Activated CD4-positive, alpha-beta T cell treated with anti-CD3 and anti-CD28 coated beads, Interleukin-2, amount 10 ng/mL, durations not matched to agents 7 days and 5 days (primary cell): ENCODE results near the gene SIPA1L2. TPM values are rescaled to one million over a fixed set of nuclear protein-coding genes. Genes with fewer than 3 reads are reported as not detected.
"Not testable (repeated sequence)": the region's sequence is repeated elsewhere in the genome, so short reads cannot be mapped to it uniquely, and the experiment has no call there.

Experiments
- CTCF ChIA-PET: fragments of 350-600 bp; sonication (Branson Sonifier 250); formaldehyde crosslinking; loops from one replicate; lab custom pipeline; 2021; ENCODE audit warnings: antibody characterized with exemption; lab: Charles Lee
- POLR2A ChIA-PET: fragments of 350-600 bp; sonication (Branson Sonifier 250); formaldehyde crosslinking; loops from one replicate; lab custom pipeline; 2021; ENCODE audit warnings: antibody characterized with exemption; lab: Charles Lee
- DNase-seq: peaks from one replicate; pipeline ENCODE4 v3.0.0-alpha.2; 2020
- H3K27ac Mint-ChIP-seq: one replicate; pipeline ENCODE4 v1.8.0; 2021; ENCODE audit warnings: mild to moderate bottlenecking, moderate library complexity, mixed read lengths
- H3K27me3 Mint-ChIP-seq: one replicate; pipeline ENCODE4 v1.8.0; 2021; ENCODE audit warnings: mixed read lengths
- H3K36me3 Mint-ChIP-seq: one replicate; pipeline ENCODE4 v1.8.0; 2021; ENCODE audit warnings: low read depth, mixed read lengths
- H3K4me1 Mint-ChIP-seq: one replicate; pipeline ENCODE4 v1.8.0; 2021; ENCODE audit warnings: mixed read lengths
- H3K4me3 Mint-ChIP-seq: one replicate; pipeline ENCODE4 v1.8.0; 2021; ENCODE audit warnings: mild to moderate bottlenecking, moderate library complexity, mixed read lengths
- H3K9me3 Mint-ChIP-seq: one replicate; pipeline ENCODE4 v1.8.0; 2021; ENCODE audit warnings: mixed read lengths
- total RNA-seq, 2 experiments: library from RNA; stranded (reverse); gene quantifications; one replicate each; pipeline ENCODE4 v1.2.3, GENCODE V29; 2021

The SIPA1L2 gene
- total RNA-seq, 2 experiments from 2014 or later, result 0.62 to 0.77 TPM

DNA sequence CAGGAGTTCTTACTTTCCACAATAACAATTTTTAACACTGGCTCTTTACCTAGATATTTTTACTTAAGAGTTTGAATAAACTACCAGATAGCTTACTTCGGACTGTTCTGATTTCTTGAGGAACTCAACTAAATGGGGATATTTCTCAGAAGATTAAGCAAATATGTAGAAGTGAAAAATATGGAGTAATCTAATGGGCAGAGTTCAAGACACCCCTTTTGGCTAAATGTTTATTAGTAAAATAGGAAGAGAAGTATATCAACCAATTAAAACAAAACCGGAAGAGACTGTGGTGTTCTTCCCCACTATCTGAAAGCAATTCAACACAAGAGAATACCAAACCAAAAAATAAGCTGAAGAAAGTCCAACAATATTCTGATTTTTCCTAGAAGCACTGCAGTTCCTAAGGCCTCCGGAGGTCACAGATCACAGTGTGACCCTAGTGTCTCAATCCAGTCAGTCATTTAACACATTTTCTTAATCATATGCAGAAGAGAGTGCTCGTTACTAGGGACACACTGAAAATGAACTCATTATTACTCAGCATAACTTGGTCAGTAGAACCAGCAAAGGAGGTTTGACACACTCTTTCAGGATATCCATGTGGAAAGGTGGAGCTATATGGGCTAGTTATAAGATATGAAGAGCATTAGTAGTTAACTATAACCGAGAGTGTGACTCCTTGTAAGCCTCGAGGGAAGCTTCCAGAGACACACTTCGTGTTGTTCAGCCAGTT is 5.2 kb downstream of the SIPA1L2 start:
- peaks cover 21% of the 10 kb centered on the region for H3K4me1 Mint-ChIP-seq
- H3K9me3 Mint-ChIP-seq, result no peaks in the 10 kb centered on the region
- ChIA-PET POLR2A (no interaction called here), CTCF (no interaction called here)
- no peak for DNase-seq
- H3K36me3 Mint-ChIP-seq, result no peaks in the 10 kb centered on the region
- H3K27me3 Mint-ChIP-seq, result peaks cover 18% of the 10 kb centered on the region
- no peak overlapping the region for H3K4me3 Mint-ChIP-seq
- no peak overlapping the region for H3K27ac Mint-ChIP-seq

DNA sequence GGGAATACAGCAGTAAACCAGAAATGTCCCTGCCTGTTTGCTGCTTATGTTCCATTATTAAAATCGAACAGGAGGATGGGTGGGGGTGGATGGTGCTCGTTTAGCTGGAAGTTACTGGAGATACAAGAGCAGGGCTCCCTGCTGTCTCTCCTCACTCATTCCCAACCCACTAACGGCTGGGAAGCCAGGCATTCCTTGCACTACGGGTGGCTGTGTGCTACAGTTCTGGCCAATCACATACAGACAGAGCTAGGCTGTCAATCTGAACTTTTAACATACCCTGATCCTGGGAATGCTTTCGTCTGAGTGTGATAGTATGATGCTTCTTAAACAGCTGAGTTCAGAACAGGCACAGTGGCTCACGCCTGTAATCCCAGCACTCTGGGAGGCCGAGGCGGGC is 7.0 kb downstream of the SIPA1L2 start:
- POLR2A ChIA-PET, result no interaction called here
- H3K4me1 Mint-ChIP-seq, result peaks cover 11% of the 10 kb centered on the region
- H3K9me3 Mint-ChIP-seq, result no peaks in the 10 kb centered on the region
- no peak overlapping the region for H3K4me3 Mint-ChIP-seq
- no peak overlapping the region for H3K27ac Mint-ChIP-seq
- CTCF ChIA-PET, result no interaction called here
- no peaks in the 10 kb centered on the region for H3K36me3 Mint-ChIP-seq
- H3K27me3 Mint-ChIP-seq, result peaks cover 3% of the 10 kb centered on the region
- DNase-seq, result no peak

DNA sequence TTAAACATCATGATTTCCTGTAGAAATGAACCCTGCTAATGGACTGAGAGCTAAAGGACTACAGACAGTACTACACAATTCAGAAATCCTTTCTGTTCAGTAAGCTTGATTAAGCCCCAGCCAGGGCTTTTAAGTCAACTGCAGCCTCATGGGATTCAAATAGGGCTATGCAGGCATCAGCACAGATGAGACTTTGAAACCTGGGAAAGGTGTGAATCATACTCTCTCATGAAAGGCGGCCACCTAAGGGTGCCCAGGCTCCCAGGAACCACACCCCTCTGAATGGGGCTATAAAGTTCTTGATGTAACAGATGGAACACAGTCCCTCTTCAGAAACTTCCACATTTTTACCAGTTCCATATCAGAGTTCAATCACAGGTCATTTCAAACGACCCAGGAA is 7.6 kb downstream of the SIPA1L2 start:
- Mint-ChIP-seq H3K27me3 (no peaks in the 10 kb centered on the region), H3K4me3 (no peak overlapping the region), H3K27ac (no peak overlapping the region), H3K4me1 (peaks cover 6% of the 10 kb centered on the region), H3K36me3 (no peaks in the 10 kb centered on the region), H3K9me3 (no peaks in the 10 kb centered on the region)
- ChIA-PET POLR2A (no interaction called here), CTCF (no interaction called here)
- DNase-seq, result no peak

DNA sequence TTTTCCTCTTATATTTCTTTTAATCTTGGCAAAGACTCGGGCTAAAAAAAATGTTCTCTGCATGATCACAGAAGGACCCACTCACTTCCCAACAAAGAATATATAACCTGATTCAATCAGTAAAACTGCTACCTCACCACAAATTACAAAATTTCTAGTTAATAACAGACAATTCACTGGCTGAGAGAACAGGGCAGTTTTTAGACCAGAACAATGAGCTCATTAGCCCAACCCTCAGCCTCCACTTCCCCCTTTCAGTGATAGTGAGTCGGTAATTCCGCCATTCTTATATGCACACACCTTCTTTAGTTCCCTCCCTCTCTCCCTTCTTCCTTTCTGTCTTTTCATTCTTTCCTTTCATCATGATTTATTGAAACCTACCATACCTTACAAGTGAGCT is 8.9 kb downstream of the SIPA1L2 start:
- ChIA-PET CTCF (no interaction called here), POLR2A (no interaction called here)
- H3K36me3 Mint-ChIP-seq, result no peaks in the 10 kb centered on the region
- no peaks in the 10 kb centered on the region for H3K9me3 Mint-ChIP-seq
- H3K4me3 Mint-ChIP-seq, result no peak overlapping the region
- H3K4me1 Mint-ChIP-seq, result no peaks in the 10 kb centered on the region
- H3K27ac Mint-ChIP-seq, result no peak overlapping the region
- no peaks in the 10 kb centered on the region for H3K27me3 Mint-ChIP-seq
- DNase-seq, result no peak

DNA sequence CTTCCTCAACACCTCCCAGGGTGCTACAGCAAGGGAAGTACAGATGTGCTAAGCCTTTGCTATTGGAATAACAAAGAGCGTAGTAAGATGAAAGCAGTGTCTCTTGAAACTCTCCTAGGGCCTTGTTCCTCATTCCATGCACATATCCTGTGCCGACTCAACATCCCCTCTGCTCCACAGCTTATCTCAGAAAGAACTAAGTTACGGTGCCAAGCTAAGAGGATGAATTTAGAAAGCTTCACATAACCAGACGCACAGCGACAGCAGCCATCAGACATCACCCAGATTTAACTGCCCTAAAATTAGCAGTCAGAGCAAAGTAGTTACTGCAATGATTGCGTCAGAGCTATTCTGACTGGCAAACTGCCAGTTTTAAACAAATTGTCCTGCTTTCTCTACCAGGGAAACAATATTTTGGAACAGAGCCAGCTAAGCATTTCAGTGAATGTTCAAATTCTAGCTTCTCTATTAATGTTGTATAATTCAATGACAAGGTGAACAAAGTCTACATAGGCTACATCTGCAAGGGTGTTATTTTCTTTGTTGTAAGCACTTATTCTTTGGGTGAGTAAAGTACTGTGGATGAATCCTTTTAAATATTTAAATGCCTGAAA is 9.5 kb downstream of the SIPA1L2 start:
- CTCF ChIA-PET, result no interaction called here
- no peaks in the 10 kb centered on the region for H3K27me3 Mint-ChIP-seq
- no peak overlapping the region for H3K27ac Mint-ChIP-seq
- no peaks in the 10 kb centered on the region for H3K9me3 Mint-ChIP-seq
- DNase-seq, result no peak
- no peaks in the 10 kb centered on the region for H3K36me3 Mint-ChIP-seq
- POLR2A ChIA-PET, result no interaction called here
- H3K4me1 Mint-ChIP-seq, result no peaks in the 10 kb centered on the region
- no peak overlapping the region for H3K4me3 Mint-ChIP-seq

DNA sequence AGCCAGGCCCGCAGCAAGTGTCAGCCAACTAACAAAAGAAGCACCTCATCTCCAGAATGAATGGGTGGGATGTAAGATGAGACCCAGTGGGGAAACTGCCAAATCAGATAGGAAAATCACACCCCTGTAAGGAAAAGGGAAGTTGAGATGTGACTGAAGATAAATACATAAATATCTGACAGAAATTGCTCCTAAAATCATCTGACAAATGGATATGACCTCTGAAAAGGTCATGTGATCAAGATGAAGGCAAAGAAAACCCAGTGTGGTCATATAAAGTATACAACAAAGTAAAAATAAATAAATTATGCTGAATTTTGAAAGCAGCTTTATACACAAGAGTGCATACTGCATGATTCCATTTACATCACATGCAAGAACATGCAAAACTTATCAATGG is 12.7 kb downstream of the SIPA1L2 start:
- ChIA-PET POLR2A (no interaction called here), CTCF (interaction anchor here (0.7 kb wide), 1 partner anchor 751 kb away, joined by 3 read pairs; no protein-coding TSS in a partner anchor)
- peaks cover 1% of the 10 kb centered on the region for H3K27me3 Mint-ChIP-seq
- no peak for DNase-seq
- peaks cover 12% of the 10 kb centered on the region for H3K4me1 Mint-ChIP-seq
- no peaks in the 10 kb centered on the region for H3K9me3 Mint-ChIP-seq
- H3K36me3 Mint-ChIP-seq, result no peaks in the 10 kb centered on the region
- H3K4me3 Mint-ChIP-seq, result no peak overlapping the region
- H3K27ac Mint-ChIP-seq, result no peak overlapping the region

DNA sequence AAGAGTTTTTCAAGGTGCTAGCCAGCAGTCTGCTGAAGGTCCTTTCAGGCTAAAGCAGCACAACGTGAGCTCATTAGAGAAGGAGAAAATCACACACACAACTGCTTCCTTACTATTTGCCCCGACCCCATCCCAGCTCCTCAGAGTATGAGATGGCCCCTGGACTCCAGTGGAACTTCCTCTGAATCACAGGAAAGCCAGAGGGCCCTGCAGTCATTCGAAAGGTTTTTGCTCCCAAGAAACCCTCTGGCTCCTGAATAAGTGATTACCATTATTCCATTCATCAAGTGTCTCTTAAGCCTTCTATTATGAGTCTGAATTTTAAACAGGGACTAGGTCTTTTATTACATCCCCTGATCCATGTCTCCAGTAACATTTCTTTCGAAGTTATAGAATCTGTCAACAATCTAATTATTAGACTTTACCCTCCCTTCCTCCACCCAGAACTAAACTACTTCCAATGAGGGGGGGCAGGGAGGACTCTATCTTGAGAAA is 14.6 kb downstream of the SIPA1L2 start:
- DNase-seq, result no peak
- Mint-ChIP-seq H3K4me3 (no peak overlapping the region), H3K4me1 (peaks cover 12% of the 10 kb centered on the region), H3K27me3 (peaks cover 1% of the 10 kb centered on the region), H3K27ac (no peak overlapping the region), H3K36me3 (no peaks in the 10 kb centered on the region), H3K9me3 (no peaks in the 10 kb centered on the region)
- ChIA-PET CTCF (interaction anchor here (1.2 to 1.5 kb wide), 3 partner anchors 12 to 38 kb away, joined by 3 to 4 read pairs (median 3); no protein-coding TSS in a partner anchor), POLR2A (interaction anchor here (0.7 kb wide), 1 partner anchor 257 kb away, joined by 3 read pairs; no protein-coding TSS in a partner anchor)

DNA sequence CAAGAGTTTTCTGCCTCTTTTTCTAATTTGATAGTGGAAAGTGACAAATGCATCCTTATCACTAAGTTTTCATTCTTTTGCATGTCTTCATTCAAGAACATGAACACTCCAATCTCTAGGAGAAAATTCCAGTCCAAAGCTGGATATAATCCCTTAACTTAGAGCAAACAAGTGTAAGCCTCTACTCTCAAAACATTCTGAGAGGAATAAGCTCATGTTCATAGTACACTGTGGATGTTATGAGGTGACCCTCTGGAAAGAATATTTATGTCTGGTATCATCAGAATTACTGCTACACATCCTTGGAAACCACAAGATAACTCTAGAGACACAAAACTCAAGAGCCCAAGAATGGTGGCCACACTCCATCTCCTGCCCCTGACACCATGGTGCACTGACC is 15.1 kb downstream of the SIPA1L2 start:
- Mint-ChIP-seq H3K27ac (no peak overlapping the region), H3K36me3 (no peaks in the 10 kb centered on the region), H3K4me1 (peaks cover 12% of the 10 kb centered on the region), H3K9me3 (no peaks in the 10 kb centered on the region), H3K4me3 (no peak overlapping the region), H3K27me3 (peaks cover 1% of the 10 kb centered on the region)
- ChIA-PET POLR2A (interaction anchor here (0.7 kb wide), 1 partner anchor 256 kb away, joined by 3 read pairs; no protein-coding TSS in a partner anchor), CTCF (interaction anchor here (1.5 kb wide), 1 partner anchor 13 kb away, joined by 4 read pairs; no protein-coding TSS in a partner anchor)
- DNase-seq, result no peak

DNA sequence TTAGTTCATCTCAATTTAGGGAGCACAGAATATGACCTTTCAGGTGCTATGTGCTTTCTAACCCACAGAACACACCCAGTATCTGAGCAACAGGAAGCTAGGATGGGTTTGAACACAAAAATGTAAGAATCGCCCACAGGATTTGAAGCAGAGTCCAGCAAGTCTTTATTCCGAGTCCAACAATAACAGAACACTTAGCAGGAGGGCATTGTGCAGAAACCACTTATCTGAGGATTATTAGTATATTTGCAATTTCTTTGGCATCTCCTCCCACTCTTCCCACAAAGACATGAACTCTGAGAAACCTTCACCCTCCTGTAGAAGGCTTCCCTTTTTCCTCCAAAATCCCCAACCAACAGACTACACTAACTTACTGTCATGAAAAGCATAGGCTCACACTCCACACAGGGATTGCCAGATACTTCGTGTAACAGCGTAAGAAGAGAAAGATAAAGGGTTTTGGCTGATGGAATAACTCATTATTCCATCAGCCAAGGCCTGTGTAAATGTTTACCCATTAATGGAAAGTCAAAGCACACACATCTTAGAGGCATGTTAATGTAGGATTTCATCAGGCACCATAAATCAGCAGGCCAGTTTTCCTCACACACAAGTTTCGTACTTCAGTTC is 16.1 kb downstream of the SIPA1L2 start:
- no peak for DNase-seq
- no peak overlapping the region for H3K27ac Mint-ChIP-seq
- ChIA-PET POLR2A (no interaction called here), CTCF (no interaction called here)
- H3K9me3 Mint-ChIP-seq, result no peaks in the 10 kb centered on the region
- H3K27me3 Mint-ChIP-seq, result peaks cover 1% of the 10 kb centered on the region
- H3K4me3 Mint-ChIP-seq, result no peak overlapping the region
- no peaks in the 10 kb centered on the region for H3K36me3 Mint-ChIP-seq
- peaks cover 12% of the 10 kb centered on the region for H3K4me1 Mint-ChIP-seq

DNA sequence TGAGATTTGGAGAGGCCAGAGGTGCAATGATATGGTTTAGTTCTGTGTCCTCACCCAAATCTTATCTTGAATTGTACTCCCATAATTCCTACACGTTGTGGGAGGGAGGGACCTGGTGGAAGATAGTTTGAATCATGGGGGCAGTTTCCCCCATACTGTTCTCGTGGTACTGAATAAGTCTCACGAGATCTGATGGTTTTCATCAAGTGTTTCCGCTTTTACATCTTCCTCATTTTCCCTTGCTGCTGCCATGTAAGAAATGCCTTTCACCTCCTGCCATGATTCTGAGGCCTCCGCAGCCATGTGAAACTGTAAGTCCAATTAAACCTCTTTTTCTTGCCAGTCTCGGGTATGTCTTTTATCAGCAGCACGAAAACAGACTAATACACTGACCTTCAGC is 17.1 kb downstream of the SIPA1L2 start:
- H3K4me3 Mint-ChIP-seq, H3K9me3 Mint-ChIP-seq, H3K27ac Mint-ChIP-seq, H3K36me3 Mint-ChIP-seq, POLR2A ChIA-PET, H3K27me3 Mint-ChIP-seq, DNase-seq: not testable (repeated sequence)
- CTCF ChIA-PET, result interaction anchor here (0.8 to 1.2 kb wide), 2 partner anchors 14 to 52 kb away, joined by 3 to 4 read pairs; no protein-coding TSS in a partner anchor
- H3K4me1 Mint-ChIP-seq, result peaks cover 16% of the 10 kb centered on the region

DNA sequence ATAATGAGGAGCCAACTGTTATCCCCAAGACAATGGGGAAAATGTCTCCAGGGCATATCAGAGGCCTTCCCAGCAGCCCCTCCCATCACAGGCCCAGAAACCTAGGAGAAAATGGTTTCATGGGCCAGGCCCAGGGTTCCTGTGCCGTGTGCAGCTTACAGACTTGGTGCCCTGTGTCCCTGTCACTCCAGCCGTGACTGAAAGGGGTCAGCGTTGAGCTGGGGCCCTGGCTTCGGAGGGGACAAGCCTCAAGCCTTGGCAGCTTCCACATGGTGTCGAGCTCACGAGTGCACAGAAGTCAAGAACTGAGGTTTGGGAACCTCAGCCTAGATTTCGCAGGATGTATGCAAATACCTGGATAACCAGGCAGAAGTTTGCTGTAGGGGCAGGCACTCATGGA is 18.1 kb downstream of the SIPA1L2 start:
- H3K27ac Mint-ChIP-seq, result no peak overlapping the region
- DNase-seq, result no peak
- no peak overlapping the region for H3K4me3 Mint-ChIP-seq
- peaks cover 1% of the 10 kb centered on the region for H3K27me3 Mint-ChIP-seq
- ChIA-PET CTCF (no interaction called here), POLR2A (no interaction called here)
- H3K4me1 Mint-ChIP-seq, result peaks cover 16% of the 10 kb centered on the region
- no peaks in the 10 kb centered on the region for H3K36me3 Mint-ChIP-seq
- H3K9me3 Mint-ChIP-seq, result no peaks in the 10 kb centered on the region

DNA sequence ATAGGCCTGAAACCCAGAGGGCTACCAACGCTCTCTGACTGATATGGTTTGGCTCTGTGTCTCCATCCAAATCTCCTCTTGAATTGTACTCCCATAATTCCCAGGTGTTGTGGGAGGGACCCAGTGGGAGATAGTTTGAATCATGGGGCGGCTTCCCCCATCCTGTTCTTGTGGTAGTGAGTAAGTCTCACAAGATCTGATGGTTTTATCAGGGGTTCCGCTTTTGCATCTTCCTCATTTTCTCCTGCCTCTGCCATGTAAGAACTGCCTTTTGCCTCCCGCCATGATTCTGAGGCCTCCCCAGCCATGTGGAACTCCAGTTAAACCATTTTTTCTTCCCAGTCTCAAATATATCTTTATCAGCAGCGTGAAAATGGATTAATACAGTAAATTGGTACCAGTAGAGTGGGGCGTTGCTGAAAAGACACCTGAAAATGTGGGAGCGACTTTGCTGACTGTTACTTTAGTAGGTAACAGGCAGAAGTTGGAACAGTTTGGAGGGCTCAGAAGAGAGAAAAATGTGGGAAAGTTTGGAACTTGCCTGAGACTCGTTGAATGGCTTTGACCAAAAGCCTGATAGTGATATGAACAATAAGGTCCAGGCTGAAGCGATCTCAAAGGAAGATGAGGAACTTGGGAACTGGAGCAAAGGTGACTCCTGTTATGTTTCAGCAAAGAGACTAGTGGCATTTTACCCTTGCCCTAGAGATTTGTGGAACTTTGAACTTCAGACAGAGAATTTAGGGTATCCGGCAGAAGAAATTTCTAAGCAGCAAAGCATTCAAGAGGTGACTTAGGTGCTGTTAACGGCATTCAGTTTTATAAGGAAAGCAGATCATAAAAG is 18.8 kb downstream of the SIPA1L2 start:
- H3K36me3 Mint-ChIP-seq, DNase-seq, H3K27me3 Mint-ChIP-seq, H3K9me3 Mint-ChIP-seq, H3K27ac Mint-ChIP-seq, POLR2A ChIA-PET, H3K4me3 Mint-ChIP-seq, CTCF ChIA-PET: not testable (repeated sequence)
- H3K4me1 Mint-ChIP-seq, result peaks cover 16% of the 10 kb centered on the region
